GM19043 (cell line): ENCODE results near the gene PIAS1.
"Not testable (repeated sequence)": the region's sequence is repeated elsewhere in the genome, so short reads cannot be mapped to it uniquely, and the experiment has no call there.

Source experiments
- ATAC-seq: cut with Tn5 transposase; IDR thresholded peaks from one replicate; pipeline ENCODE4 v1.9.1; 2021; ENCODE audit warnings: low read depth; ENCODE audit not compliant: unreplicated experiment

Gene PIAS1

GRCh38 chr15:68211656-68212320, 157.7 kb downstream of the PIAS1 start:
- ATAC-seq: no peak

- not testable (repeated sequence) for ATAC-seq
Observed at GRCh38 chr15:68213491-68213845, 159.4 kb downstream of the PIAS1 start.

- ATAC-seq: no peak
Observed at GRCh38 chr15:68213991-68214837, 160.1 kb downstream of the PIAS1 start.

- ATAC-seq: no peak
Observed at GRCh38 chr15:68214838-68215254, 160.7 kb downstream of the PIAS1 start.

- no peak for ATAC-seq
Observed at GRCh38 chr15:68217341-68217740, 163.2 kb downstream of the PIAS1 start.

- ATAC-seq: no peak
Observed at GRCh38 chr15:68218331-68218730, 164.2 kb downstream of the PIAS1 start.

- no peak for ATAC-seq
Observed at GRCh38 chr15:68218847-68219798, 165.0 kb downstream of the PIAS1 start.

- ATAC-seq: no peak
Observed at GRCh38 chr15:68220489-68220888, 166.4 kb downstream of the PIAS1 start.

- ATAC-seq: no peak
Observed at GRCh38 chr15:68220967-68221366, 166.9 kb downstream of the PIAS1 start.

- not testable (repeated sequence) for ATAC-seq
Observed at GRCh38 chr15:68221530-68222431, 167.7 kb downstream of the PIAS1 start.

- not testable (repeated sequence) for ATAC-seq
Observed at GRCh38 chr15:68222432-68222743, 168.3 kb downstream of the PIAS1 start.

- ATAC-seq: no peak
Observed at GRCh38 chr15:68223171-68223570, 169.1 kb downstream of the PIAS1 start.

GRCh38 chr15:68224108-68224507, 170.0 kb downstream of the PIAS1 start:
- ATAC-seq: no peak

GRCh38 chr15:68224546-68225250, 170.6 kb downstream of the PIAS1 start:
- ATAC-seq: no peak

GRCh38 chr15:68225442-68225841, 171.3 kb downstream of the PIAS1 start:
- ATAC-seq: not testable (repeated sequence)

- no peak for ATAC-seq
Observed at GRCh38 chr15:68227643-68228142, 173.6 kb downstream of the PIAS1 start.

GRCh38 chr15:68228143-68228970, 174.2 kb downstream of the PIAS1 start:
- no peak for ATAC-seq

GRCh38 chr15:68228971-68229385, 174.9 kb downstream of the PIAS1 start:
- peak; percentile 2 for ATAC-seq
